ENCODE measurements around the gene CSF3. TPM values are rescaled to one million over a fixed set of nuclear protein-coding genes. Genes with fewer than 3 reads are reported as not detected.

CSF3 gene
- total RNA-seq, 1 experiment from 2014 or later, result not detected

GRCh38 chr17:40058186-40058784 lies 43.0 kb downstream of the CSF3 start:
- no peak for DNase-seq
- H4K20me1 ChIP-seq (ENCODE audit: insufficient read depth), result no peaks in the 10 kb centered on the region
- peaks cover 13% of the 10 kb centered on the region; the same call in 1 of the 2 replicates for H3K27me3 ChIP-seq (ENCODE audit: insufficient read depth, low read depth)
- ChIA-PET POLR2A (ENCODE audit: unreplicated experiment) (interaction anchor here (0.7 kb wide), 1 partner anchor 184 kb away, joined by 3 read pairs; no protein-coding TSS in a partner anchor), CTCF (interaction anchor here (0.5 kb wide), 1 partner anchor 99 kb away, joined by 14 read pairs; no protein-coding TSS in a partner anchor)
- intact Hi-C loops (cut with micrococcal nuclease; ENCODE audit: unreplicated experiment), result no loop called here
- H3K4me3 ChIP-seq, result no peak overlapping the region
- TF ChIP-seq EZH2 (IDR thresholded peaks at IDR 0.05; ENCODE audit: low read depth) (no peak), CTCF (conservative IDR thresholded peaks at IDR 0.05) (no peak)
- 0 out of 2 replicates have a peak, but pooled peaks cover 3% of the 10 kb centered on the region for H3K4me1 ChIP-seq (replicated peaks; ENCODE audit: insufficient read depth)
- H3K27ac ChIP-seq, result no peak overlapping the region
- no peaks in the 10 kb centered on the region for H3K9me3 ChIP-seq (ENCODE audit: insufficient read depth, low read depth)
- peaks cover 3% of the 10 kb centered on the region; the same call in 1 of the 2 replicates for H3F3A ChIP-seq (ENCODE audit: insufficient read depth, low read depth)
- 0 out of 2 replicates have a peak, but pooled peaks cover 6% of the 10 kb centered on the region for H3K79me2 ChIP-seq (ENCODE audit: low read depth)
- BruUV-seq (replicated peaks), result no TSS peak
- no peaks in the 10 kb centered on the region for H3K9me2 ChIP-seq (ENCODE audit: insufficient read depth)
- H3K4me2 ChIP-seq, result peak overlapping the region; percentile 10; the same call in 1 of the 2 replicates
- no peaks in the 10 kb centered on the region for H3K36me3 ChIP-seq (ENCODE audit: low read depth)
- H2AFZ ChIP-seq, result no peak overlapping the region

GRCh38 chr17:40058865-40059264 lies 43.6 kb downstream of the CSF3 start:
- Histone ChIP-seq H3K79me2 (ENCODE audit: low read depth) (0 out of 2 replicates have a peak, but pooled peaks cover under 1% of the 10 kb centered on the region), H3K4me2 (no peak overlapping the region), H3K4me1 (replicated peaks; ENCODE audit: insufficient read depth) (0 out of 2 replicates have a peak, but pooled peaks cover 5% of the 10 kb centered on the region), H4K20me1 (ENCODE audit: insufficient read depth) (no peaks in the 10 kb centered on the region), H2AFZ (no peak overlapping the region), H3K9me2 (ENCODE audit: insufficient read depth) (no peaks in the 10 kb centered on the region), H3K27me3 (ENCODE audit: insufficient read depth, low read depth) (peaks cover 13% of the 10 kb centered on the region; the same call in 1 of the 2 replicates), H3K9me3 (ENCODE audit: insufficient read depth, low read depth) (no peaks in the 10 kb centered on the region), H3K36me3 (ENCODE audit: low read depth) (no peaks in the 10 kb centered on the region), H3K4me3 (no peak overlapping the region), H3K27ac (no peak overlapping the region), H3F3A (ENCODE audit: insufficient read depth, low read depth) (peaks cover 3% of the 10 kb centered on the region; the same call in 1 of the 2 replicates)
- BruUV-seq (replicated peaks), result no TSS peak
- intact Hi-C loops (cut with micrococcal nuclease; ENCODE audit: unreplicated experiment), result no loop called here
- no peak for DNase-seq
- no peak for TF ChIP-seq EZH2 (IDR thresholded peaks at IDR 0.05; ENCODE audit: low read depth)
- CTCF ChIA-PET, result no interaction called here
- POLR2A ChIA-PET (ENCODE audit: unreplicated experiment), result interaction anchor here (0.6 to 0.7 kb wide), 2 partner anchors 54 to 183 kb away, joined by 3 to 4 read pairs; no protein-coding TSS in a partner anchor

GRCh38 chr17:40059729-40060475 lies 44.7 kb downstream of the CSF3 start:
- CTCF ChIA-PET, result interaction anchor here (0.6 kb wide), 1 partner anchor 29 kb away, joined by 4 read pairs; no protein-coding TSS in a partner anchor
- no peak overlapping the region for H3K4me3 ChIP-seq
- intact Hi-C loops (cut with micrococcal nuclease; ENCODE audit: unreplicated experiment), result loop anchor here (5.0 kb wide), 1 partner anchor 52 kb away; no protein-coding TSS in a partner anchor

More at GRCh38 chr17:40059729-40060475, 44.7 kb downstream of the CSF3 start:
- Histone ChIP-seq H4K20me1 (ENCODE audit: insufficient read depth) (no peaks in the 10 kb centered on the region), H3K9me2 (ENCODE audit: insufficient read depth) (no peaks in the 10 kb centered on the region), H3K9me3 (ENCODE audit: insufficient read depth, low read depth) (no peaks in the 10 kb centered on the region), H3K4me1 (replicated peaks; ENCODE audit: insufficient read depth) (peaks cover 15% of the 10 kb centered on the region; the same call in 1 of the 2 replicates), H3K4me2 (no peak overlapping the region), H2AFZ (no peak overlapping the region), H3K27me3 (ENCODE audit: insufficient read depth, low read depth) (peaks cover 13% of the 10 kb centered on the region; the same call in 1 of the 2 replicates), H3K79me2 (ENCODE audit: low read depth) (no peaks in the 10 kb centered on the region), H3K27ac (no peak overlapping the region), H3K36me3 (ENCODE audit: low read depth) (no peaks in the 10 kb centered on the region), H3F3A (ENCODE audit: insufficient read depth, low read depth) (peaks cover 11% of the 10 kb centered on the region; the same call in 1 of the 2 replicates)
- TF ChIP-seq CTCF (conservative IDR thresholded peaks at IDR 0.05), result no peak
- no peak for TF ChIP-seq EZH2 (IDR thresholded peaks at IDR 0.05; ENCODE audit: low read depth)
- BruUV-seq (replicated peaks), result no TSS peak
- POLR2A ChIA-PET (ENCODE audit: unreplicated experiment), result interaction anchor here (0.6 kb wide), 1 partner anchor 53 kb away, joined by 4 read pairs; no protein-coding TSS in a partner anchor
- no peak for DNase-seq

Measured in PC-9 (cell line).